Measurements from ENCODE around the gene TRIM59. TPM values are rescaled to one million over a fixed set of nuclear protein-coding genes. Genes with fewer than 3 reads are reported as not detected.
A peak's percentile ranks its signal among the peaks of the same experiment; 100 is the strongest.

Gene TRIM59
- total RNA-seq (2014; rRNA removed; shearing (Covaris generic)), result 5.1 and 6.1 TPM in 2 replicates

- DNase-seq (ENCODE audit: low spot score), result peak; percentile 96
Measured at GRCh38 chr3:160449636-160450598, at the start of gene TRIM59. TSS of gene TRIM59 (minus strand) at chr3:160449786. CDS start at chr3:160439183, 10,603 bp downstream.

DNA sequence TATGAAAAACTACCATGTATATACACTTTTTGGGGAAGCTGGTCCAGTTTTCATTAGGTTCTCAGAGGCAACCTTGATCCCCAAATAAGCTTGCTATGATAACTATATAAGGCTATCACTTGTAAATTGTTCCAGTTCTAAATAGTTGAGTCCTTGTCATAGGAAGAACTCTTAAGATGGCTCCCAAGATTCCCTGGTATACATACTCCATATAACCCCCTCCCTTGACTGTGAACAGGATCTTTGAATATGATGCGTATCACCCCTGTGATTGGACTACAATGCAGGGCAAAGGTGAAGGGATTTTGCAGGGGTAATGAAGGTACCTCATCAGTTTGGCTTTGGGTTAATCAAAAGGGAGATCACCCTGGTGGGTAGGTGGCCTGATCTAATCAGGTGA lies 48.6 kb upstream of the TRIM59 start:
- DNase-seq (ENCODE audit: low spot score), result no peak

DNA sequence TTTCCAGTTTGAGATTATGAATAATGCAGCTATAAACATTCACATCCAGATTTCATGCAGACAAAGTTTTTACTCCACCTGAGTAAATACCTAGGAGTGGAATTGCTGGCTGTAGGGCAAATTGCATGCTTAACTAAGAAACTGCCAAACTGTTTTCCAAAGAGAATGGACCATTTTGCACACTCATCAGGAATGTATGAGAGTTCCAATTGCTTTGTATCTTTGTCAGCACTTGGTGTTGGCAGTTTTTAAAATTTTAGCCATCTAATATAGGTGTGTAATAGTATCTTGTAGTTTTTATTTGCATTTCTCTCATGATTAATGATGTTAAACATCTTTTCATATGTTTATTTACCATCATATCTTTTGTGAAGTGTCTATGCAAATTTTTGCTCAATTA lies 40.6 kb upstream of the TRIM59 start:
- no peak for DNase-seq (ENCODE audit: low spot score)

DNA sequence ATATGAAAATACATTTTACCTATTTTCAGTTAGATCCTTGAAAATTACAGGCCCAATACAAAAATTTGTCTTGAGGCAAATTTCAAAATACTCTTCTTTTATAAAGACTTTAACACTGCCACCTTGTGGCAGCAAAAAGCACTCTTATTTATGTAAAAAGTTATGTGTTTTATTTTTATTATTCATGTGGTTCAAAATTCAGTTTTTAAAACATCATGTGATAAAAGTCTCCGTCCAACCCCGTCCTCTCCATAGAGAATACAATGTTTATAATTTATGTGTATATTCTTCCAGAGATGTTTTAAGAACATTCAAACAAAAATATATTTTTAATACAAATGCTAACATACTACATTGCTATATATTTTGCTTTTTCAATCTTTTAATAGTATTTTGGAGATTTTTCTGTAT lies 36.9 kb upstream of the TRIM59 start:
- peak; percentile 48 for DNase-seq (ENCODE audit: low spot score)

DNA sequence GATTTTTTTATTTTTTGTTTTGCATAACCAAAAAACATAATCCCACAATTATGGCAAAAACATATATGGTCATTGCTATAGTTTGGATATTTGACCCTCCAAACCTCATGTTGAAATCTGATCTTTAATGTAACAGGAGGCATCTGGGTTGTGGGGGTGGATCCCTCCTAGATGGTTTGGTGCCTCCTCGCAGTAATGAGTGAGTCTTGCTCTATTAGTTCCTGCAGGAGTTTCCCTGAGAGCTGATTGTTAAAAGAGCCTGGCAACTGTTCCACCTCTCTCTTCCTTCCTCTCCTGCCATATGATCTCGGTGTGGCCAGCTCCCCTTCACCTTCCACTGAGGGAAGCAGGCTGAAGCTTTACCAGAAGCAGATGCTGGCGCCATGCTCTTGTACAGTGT lies 33.2 kb upstream of the TRIM59 start:
- DNase-seq (ENCODE audit: low spot score), result no peak

DNA sequence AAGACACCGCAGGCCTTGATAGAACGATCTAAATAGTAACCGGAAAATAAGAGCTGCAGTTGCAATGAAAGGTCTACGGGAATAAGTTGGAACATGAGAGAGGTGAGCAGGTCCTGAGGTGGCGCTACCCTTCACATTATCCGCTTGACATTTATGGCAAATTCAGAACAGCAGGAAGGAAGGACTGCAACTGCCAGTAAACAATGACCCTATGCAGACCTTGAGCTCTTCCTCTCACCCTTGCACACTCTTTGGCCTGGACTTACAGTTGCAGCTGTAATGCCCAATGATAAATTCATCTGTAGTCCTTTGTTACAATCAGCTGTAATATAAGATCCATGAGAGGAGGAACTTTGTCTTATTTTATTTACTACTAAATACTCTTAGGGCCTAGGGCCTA lies 32.3 kb upstream of the TRIM59 start:
- DNase-seq (ENCODE audit: low spot score), result no peak

- DNase-seq (ENCODE audit: low spot score), result no peak
Measured at GRCh38 chr3:160480931-160481330, 31.3 kb upstream of the TRIM59 start.

GRCh38 chr3:160479376-160479775 lies 29.8 kb upstream of the TRIM59 start:
- no peak for DNase-seq (ENCODE audit: low spot score)

DNA sequence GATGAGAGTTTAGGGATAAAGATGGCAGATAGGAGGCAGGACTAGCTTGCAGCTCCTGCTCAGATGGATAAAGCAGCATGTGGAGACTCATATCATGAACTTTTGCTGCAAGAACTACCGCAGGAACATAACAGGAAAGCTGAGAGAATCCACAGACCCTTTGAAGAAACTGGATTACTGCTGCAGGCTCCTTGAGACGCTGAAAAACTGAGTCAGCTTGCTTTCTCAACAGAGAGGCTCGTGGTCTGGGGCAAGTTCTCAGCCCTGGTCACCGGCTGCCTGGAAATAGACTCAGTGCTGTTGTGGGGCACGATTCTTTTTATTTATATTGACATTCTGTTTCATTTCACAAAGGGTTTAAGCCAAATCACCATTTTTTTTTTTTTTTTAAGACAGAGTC lies 28.8 kb upstream of the TRIM59 start:
- DNase-seq (ENCODE audit: low spot score), result no peak

GRCh38 chr3:160477750-160478149 lies 28.2 kb upstream of the TRIM59 start:
- DNase-seq (ENCODE audit: low spot score), result no peak

GRCh38 chr3:160475884-160476283 lies 26.3 kb upstream of the TRIM59 start:
- no peak for DNase-seq (ENCODE audit: low spot score)

GRCh38 chr3:160475153-160475552 lies 25.6 kb upstream of the TRIM59 start:
- no peak for DNase-seq (ENCODE audit: low spot score)

GRCh38 chr3:160474416-160474838 lies 24.8 kb upstream of the TRIM59 start:
- no peak for DNase-seq (ENCODE audit: low spot score)

GRCh38 chr3:160473978-160474377 lies 24.4 kb upstream of the TRIM59 start:
- DNase-seq (ENCODE audit: low spot score), result no peak

GRCh38 chr3:160473221-160473620 lies 23.6 kb upstream of the TRIM59 start:
- no peak for DNase-seq (ENCODE audit: low spot score)

GRCh38 chr3:160472344-160472743 lies 22.8 kb upstream of the TRIM59 start:
- DNase-seq (ENCODE audit: low spot score), result no peak

GRCh38 chr3:160471892-160472291 lies 22.3 kb upstream of the TRIM59 start:
- no peak for DNase-seq (ENCODE audit: low spot score)

- no peak for DNase-seq (ENCODE audit: low spot score)
Measured at GRCh38 chr3:160470181-160470580, 20.6 kb upstream of the TRIM59 start.

DNA sequence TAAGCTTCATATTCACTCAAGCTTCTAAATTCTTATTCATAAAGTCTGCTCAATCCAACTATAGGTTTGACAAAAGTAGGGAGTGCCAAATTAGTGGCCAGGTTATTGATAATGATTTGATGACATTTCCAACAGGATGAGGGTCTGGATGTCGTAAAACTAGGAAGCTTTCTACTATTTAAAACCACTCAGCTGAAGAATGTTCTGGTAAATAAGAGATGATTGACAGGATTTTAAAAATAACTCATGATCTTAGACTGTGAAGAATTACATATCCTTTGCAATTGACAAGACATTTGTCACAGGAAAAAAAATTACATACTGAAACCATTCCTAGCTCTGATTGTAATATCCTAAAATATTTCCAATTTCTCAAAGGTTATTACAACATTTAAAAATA lies 15.4 kb upstream of the TRIM59 start:
- DNase-seq (ENCODE audit: low spot score), result no peak

GRCh38 chr3:160464321-160464720 lies 14.7 kb upstream of the TRIM59 start:
- no peak for DNase-seq (ENCODE audit: low spot score)

DNA sequence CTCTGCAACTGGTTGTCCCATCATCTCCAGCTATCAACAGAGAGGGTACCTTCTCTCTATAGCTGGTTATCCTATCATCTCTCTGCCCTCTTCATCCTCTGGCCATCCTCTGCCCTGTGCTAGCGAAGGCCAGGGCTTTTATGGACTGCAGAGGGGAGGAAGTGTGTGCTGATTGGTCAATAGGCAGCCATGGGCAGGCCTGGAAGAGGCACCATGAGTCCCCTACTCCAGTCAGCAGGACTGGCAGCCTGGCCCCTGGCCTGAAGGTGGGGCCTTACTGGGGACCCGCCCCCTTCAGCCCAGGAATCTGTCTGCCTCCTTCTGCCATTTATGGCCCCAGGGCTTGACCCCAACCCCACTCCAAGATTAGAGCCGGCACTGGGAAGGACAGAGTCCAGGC lies 10.4 kb upstream of the TRIM59 start:
- no peak for DNase-seq (ENCODE audit: low spot score)

GRCh38 chr3:160459450-160459970 lies 9.9 kb upstream of the TRIM59 start:
- no peak for DNase-seq (ENCODE audit: low spot score)

DNA sequence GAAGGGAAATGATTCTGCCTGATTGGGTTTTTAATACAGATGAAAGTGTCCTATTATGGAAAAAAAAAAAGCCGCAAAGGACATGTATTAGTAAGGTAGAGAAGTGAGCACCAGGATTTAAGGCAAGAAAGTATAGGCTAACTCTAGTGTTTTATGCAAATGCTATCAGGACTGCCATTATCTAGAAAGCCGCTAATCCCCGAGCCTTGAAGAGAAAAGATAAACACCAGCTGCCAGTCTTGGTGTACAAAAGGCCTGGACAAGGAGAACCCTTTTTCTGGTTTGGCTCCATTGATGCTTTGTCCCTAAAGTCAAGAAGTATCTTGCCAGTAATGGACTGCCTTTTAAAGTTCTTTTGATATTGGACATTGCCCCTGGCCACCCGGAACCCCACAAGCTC lies 8.6 kb upstream of the TRIM59 start:
- DNase-seq (ENCODE audit: low spot score), result no peak

Measured in HT-29 (cell line).